ENCODE results near the gene IZUMO4.

IZUMO4 gene

DNA sequence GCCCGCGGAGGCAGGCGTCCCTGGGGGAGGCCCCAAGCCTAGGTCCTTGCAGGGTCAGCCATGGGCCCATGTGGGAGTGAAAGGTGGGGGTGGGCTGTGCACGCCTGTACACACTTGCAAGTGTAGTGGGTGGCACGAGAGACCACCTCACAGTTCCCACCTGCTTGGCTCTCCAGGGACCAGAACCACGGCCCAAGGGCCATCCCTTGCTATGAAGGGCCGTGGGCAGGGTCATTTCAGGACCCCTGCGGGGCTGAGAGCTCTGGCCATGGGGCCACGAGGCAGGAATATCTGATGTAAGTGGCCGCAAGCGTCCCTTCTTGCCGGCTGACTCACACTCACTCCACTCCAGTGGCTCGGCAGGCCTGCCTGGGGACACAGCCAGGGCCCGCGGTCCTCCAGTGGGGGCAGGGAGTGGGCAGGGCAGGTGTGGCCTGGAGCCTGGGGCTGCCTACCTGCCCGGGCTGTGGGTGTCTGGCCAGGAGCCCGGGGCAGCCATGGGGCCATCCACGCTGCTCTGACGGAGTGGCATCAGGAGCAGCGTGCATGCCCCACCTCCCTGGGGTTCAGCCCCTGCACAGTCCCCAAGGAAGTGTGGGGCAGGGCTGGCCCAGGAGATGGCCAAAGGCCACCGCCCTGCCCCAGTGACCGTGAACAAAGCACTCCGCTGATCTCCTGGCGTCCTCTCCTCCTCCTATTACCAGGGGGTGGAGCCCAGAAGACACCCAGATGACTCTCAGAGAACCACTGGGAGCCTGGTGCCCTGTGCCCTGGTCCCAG, 37.1 kb upstream of the IZUMO4 start:
- DNase-seq, result peak; percentile 83

DNA sequence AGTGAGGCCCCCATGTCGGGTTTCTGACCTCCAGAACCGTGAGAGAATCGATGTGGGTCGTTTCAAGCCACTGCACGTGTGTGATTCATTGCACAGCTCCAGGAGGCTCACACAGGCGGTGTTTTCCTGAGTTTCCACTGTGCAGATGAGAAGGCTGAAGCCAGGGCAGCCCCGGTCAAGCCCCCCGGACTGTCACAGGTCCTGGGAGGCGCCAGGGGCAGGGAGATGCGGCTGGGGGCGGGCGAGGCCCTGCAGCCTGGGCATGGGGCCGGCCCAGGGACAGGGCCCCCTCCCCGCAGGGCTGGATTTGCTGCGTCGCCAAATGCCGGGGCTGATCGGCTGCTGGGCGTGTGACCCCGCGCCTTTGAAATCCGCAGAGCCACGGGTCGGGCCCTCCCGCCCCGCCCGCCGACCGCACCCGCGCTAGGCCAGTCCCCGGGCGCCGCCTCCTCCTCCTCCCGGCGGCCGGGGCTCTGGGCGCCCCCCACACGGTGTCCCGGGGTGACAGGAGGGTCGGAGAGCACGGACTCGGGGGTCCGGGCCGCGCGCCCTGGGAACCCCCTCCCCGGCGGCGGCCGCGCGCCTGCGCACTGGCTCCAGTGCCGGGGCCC, 35.7 kb upstream of the IZUMO4 start:
- DNase-seq, result peak; percentile 86

DNA sequence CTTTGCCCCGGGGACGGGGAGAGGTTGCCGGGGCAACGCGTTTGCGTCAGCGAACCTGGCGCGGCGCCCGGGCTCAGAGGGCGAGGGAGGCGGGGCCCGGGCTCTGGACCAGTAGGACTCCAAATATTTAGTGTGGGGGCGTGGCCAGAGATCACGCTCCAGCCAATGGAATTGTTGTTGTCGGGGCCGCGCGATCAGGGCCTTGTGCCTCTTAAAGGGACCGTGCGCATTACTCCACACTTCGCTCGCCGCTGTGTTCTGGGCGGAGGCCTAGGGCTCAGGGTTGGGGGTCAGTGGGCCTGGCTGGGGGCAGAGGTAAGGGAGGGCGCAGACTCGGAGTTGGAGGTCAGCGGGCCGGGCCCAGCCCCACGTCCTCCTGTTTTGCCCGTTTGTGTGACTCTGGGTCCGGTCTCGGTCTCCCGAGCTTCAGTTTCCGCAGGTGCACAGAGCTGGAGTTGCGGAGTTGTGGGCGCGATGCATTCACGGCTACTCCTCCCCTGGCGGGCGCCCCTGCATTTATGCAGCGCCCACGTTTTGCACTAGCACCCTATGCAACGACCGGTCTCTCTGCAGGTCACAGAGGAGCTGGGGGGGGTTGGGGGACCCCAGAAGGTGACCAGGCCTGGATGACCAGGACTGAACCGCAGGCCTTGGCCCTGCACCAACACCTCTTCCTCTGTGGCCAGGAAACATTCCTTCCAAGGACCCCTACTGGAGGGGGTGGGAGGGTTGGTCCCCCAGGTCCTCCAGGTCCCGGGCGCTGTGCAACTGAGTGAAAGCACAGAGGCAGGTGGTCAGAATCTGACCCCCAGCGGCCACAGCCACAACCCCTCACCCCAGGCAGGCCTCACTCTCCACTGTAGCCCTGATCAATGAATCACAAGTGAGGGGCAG, 35.0 kb upstream of the IZUMO4 start:
- DNase-seq, result peak; percentile 98

DNA sequence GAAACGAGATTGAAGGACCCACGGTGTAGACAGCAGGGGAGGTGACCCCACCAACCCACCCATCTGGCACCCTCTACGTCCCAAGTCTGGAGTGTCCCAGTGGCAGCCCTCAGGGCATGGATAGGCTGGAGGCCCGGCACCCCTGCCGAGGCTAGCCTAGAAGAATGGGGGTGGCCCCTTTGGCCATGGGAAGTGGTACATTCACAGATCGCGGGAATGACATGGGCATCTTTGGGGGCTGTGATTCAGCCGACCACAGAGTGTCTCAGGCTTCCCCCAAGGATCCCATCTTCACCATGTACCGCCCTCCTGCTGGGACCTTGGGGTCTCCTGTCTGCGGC, 34.4 kb upstream of the IZUMO4 start:
- DNase-seq, result no peak

DNA sequence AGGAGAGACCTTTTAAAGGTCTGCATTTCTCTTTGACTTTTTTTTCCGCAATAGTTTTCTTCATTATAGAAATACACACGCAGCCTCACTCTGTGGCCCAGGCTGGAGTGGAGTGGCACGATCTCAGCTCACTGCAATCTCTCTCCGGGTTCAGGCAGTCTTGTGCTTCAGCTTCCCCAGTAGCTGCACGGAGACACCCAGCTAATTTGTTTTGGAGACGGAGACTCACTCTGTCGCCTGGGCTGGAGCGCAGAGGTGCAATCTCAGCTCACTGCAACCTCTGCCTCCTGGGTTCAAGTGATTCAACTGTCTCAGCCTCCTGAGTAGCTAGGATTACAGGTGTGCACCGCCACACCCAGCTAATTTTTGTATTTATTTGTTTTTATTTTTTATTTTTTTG, 33.9 kb upstream of the IZUMO4 start:
- DNase-seq, result no peak

DNA sequence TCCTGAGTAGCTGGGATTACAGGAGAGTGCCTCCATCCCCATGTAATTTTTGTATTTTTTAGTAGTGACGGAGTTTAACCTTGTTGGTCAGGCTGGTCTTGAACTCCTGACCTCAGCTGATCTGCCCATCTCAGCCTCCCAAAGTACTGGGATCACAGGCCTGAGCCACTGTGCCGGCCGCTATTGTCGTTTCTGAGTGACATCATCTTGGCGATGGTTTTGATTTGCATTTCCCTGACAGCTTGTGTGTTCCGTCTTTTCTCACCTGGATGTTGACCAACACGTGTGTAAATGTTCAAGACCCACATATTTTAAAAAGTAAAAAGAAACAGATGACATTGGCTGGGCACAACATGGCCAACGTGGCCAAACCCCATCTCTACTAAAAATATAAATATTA, 32.9 kb upstream of the IZUMO4 start:
- no peak for DNase-seq

DNA sequence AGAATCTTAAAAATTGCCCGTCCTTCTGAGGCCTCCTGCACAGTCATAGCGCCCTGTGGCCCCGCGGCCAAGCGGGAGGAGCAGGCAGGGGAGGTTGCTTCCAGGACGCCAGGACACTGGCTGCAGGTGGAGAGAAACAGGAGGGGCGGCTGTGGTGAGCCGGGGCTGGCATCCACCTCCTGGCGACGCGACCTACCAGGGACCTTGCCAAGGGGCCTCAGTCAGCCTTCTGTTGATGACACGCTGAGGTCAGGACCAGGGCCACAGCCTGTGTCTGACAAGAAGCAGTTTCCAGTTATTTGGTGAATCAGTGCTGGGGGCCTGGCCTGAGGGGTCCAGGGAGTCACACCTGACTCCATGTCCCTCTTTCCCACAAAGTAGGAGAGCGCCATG, 32.3 kb upstream of the IZUMO4 start:
- no peak for DNase-seq

DNA sequence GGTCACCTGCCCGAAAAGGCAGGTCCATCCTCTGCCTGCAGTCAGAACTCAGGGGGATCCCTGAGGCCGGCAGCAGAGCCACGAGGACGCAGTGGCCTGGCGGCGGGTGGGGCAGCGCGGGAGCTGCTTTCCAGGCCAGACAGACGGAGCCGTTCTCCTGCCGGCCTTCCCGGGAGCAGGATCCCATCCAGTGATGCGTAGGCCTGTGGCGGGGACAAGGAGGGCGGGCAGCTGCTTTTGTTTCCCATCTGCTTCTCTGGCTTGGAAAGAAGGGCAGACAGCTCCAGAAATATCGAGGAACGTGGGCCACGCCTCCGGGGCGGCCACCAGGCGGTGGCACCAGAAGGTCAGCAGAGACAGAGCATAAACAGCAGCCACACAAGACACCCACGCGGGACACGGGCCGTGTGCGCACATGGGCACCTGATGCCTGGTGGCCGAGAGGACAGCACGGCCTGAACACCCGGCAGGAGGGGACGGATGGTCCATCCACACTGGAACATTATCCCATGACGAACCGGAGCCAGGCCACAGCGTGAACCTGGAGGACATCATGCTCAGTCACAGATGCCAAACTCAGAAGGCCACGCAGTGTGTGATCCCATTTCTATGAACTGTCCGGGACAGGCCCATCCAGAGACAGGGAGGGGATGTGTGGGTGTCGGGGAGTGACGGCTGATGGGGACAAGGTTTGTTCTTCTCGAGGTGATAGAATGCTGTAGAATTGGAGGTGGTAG, 31.8 kb upstream of the IZUMO4 start:
- no peak for DNase-seq

DNA sequence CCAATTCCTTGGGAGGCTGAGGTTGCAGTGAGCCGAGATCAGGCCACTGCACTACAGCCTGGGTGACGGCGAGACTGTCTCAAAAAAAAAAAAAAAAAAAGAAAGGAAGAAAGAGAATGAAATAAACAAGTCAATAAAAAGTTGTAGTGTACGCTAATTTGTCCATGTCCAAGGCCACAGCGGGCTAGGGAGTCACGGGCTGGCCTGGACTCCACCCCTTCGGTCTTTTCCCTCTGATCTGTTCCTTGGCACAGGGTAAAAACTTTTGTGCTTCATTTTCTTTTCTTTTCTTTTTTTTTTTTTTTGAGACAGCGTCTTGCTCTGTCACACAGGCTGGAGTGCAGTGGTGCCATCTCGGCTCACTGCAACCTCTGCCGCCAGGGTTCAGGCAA, 26.3 kb upstream of the IZUMO4 start:
- no peak for DNase-seq

DNA sequence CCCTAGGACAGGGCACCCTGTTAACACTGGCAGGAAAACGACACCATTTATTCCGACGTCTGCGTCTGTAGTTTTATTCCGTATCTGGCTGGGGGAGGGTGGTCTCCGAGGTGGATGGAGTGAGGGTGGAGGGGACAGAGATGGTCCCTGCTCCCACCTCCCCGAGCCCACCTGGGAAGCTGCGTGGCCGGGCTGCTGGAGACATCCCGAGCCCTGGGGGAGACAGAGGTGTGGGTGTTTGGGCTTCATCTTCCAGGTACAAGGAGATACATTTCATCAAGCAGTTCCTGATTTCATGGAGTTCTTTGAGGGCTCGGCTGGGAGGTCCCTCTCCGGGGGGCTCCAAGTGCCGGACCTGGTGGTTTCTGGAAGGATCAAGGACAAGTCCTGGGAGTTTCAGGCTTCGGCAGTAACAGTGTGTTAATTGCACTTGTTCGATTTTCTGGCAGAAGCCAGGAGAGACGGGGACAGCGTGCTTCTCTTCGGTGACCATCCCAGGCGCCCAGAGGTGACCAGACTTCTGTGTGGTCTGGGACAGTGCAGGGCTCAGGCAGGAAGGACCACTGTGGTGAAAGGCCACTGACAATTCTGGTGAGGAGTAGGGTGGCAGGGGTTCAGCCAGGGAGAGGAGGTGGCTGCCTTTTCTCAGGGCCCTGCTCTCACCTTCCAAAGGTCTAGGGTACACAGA, 25.6 kb upstream of the IZUMO4 start:
- DNase-seq, result no peak

DNA sequence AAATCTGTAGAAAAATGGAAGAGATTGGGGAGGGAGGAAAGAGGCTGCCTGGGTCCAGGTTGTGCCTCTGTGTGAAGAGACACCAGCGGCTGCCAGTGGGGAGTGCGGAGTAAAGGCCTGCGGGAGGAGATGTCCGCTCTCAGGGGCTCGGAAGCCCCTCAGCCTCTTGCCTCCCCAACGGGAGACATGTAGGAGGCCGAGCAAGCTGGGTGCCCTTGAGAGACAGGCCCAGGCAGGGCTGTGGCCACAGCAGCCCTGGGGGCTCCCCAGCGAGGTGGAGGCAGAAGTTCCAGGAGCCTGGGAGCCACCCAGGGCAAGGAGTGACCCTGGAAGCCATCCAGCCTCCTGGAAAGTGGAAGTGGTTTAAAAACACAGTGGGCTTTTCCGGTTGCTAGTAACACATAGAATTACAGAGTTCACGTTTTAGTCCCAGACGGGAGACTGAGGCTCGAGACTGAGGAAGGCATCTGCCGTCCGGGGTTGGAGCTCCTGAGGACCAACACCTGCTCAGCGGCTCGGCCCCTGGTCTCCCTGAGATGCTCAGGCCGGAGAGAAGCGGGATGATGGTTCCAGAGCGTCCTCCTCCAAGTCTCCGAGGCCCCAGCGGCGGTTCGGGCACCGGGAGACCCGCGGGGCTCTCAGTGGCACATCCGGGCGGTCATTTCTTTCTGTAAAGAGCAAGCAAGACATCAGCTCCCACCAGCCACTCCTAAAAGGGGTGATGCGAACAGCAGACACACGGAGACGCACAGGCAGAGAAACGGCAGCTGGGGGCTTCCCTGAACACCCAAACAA, 23.8 kb upstream of the IZUMO4 start:
- DNase-seq, result no peak

DNA sequence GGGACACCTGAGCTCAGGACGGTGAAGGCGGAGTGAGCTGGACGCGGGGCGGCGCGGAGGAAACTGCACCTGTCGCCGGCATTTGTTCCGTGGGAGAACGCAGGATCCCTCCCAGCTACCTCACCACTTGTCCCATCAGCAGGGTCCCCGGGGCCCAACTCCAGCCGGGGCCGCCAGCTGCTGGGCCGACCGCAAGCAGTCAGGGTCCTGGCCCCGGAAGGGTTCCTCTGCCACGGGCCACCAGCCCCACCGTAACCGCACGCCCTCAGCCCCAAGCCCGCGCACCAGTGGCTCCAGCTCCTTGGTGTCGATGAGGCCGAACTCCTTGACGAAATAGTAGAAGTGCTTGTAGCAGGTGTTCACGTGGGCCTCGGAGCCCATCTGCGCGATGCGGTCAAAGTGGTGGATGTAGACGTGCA, 20.2 kb upstream of the IZUMO4 start:
- DNase-seq, result no peak

DNA sequence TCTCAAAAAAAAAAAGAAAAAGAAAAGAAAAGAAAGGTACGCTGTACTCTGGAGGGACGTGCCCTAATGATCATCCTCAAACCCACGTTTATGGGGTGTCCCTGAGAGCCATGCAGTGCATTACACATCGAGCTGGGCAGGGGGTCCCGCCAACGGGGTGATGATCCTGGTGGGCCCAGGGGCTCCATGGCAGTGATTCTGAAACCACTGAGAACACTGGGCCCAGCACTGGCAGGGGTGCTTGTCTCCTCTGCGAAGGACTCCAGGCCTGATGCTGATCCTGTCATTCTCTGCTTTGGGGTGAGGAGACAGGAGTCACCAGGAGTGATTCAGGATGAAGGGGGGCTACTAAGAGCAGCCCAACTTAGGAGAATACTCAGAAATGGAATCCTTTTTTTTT, 19.3 kb upstream of the IZUMO4 start:
- DNase-seq, result no peak

DNA sequence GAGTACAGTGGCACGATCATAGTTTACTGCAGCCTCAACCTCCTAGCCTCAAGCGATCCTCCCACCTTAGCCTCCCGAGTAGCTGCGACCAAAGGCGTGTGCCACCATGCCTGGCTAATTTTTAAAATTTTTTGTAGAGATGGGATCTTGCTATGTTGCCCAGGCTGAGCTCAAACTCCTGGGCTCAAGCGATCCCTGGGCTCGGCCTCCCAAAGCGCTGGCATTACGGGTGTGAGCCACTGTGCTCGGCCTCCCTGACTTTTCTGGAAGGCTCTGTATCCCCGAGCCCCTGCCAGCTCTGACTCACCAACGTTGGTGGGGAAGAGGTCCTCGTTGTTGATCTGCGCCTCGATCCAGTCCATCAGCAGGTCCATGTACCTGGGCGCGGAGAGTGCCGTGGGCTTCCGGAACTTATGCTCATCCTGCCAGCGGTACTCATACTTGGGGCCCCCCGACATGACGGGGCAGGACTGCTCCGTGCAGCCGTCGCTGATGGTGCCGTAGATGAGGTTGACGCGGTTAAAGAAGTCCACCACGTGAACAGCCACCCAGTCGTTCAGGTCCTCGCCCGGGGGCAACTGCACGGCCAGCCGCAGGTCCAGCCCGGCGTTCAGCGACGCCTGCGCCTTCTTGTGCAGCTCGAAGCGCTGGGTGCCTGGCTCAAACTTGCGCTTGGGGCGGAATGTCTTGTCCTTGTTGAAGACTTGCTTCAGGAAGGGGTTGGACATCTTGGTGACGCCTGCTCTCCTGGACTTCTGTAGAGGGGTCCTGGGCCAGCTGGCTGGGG, 18.7 kb upstream of the IZUMO4 start:
- DNase-seq, result no peak

DNA sequence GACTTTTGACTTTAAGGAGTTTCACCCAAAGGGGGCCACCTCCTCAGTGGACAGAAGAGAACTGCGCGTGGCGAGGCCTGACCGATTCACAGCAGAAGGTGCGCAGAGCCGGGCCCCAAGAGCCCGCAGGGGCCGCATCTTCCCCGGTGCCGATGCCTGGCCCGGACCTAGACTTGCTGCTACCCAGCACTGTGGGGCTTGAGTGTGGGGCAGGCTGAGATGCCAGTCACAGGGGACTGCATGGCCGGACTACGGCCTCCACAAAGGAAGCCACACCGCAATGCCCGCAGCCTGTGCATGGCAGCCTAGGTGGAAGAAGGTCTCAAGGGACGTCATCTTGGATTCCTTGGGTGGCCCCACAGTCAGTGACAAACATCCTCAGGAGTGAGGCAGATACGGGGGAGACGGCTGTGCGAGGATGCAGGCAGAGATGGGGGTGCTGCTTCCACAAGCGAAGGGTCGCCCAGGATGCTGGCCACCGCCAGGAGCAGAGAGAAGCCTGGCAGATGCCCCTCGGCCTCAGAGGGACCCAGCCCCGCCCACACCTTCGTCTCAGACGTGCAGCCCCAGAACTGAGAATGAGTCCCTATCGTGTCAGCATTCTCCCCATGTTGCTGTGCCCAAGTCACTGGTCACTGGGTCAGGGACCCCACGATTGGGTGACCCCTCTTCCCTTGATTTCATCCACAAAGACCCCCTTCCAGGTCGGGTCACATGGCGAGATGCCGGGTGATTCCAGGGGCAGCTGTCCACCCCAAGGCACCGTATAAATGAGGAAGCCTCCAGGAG, 17.4 kb upstream of the IZUMO4 start:
- no peak for DNase-seq

DNA sequence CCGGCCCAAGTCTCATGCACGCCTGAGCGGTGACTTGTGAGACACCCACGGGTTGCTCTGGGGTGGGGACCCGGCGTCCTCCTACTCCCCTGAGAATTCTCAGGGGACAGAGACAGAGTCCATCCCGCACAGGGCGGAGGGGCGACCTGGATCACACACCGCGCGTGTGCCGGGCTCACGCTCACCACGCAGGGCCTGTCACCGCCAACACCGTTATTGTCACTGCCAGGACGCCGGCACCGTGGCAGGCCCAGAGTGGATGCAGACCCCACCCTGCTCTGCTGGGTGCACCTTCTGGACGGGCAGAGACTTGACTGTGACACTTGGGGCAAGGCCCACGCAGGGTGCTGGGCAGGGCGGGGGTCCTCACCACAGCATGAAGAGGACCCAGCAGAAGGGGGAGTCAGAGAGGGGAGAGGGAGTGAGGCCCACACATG, 16.8 kb upstream of the IZUMO4 start:
- no peak for DNase-seq

DNA sequence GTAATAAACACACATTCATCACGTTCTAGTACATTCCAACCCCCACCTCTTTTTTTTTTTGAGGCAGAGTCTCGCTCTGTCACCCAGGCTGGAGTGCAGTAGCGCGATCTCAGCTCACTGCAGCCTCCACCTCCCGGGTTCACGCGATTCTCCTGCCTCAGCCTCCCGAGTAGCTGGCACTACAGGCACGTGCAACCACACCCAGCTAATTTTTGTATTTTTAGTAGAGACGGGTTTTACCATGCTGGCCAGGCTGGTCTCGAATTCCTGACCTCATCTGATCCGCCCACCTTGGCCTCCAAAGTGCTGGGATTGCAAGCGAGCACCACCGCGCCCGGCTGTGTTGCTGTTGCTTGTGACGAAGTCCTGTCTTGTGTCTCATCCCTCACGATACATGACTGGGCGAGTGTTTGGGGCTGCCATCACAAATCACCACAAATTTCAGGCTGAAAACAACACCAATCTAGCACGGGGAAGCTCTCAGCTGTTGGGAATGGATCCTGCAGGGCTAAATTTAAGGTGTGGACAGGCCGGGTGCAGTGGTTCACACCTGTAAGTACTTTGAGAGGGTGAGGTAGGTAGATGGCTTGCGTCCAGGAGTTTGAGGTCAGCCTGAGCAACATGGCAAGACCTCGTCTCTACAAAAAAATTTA, 16.3 kb upstream of the IZUMO4 start:
- DNase-seq, result no peak

DNA sequence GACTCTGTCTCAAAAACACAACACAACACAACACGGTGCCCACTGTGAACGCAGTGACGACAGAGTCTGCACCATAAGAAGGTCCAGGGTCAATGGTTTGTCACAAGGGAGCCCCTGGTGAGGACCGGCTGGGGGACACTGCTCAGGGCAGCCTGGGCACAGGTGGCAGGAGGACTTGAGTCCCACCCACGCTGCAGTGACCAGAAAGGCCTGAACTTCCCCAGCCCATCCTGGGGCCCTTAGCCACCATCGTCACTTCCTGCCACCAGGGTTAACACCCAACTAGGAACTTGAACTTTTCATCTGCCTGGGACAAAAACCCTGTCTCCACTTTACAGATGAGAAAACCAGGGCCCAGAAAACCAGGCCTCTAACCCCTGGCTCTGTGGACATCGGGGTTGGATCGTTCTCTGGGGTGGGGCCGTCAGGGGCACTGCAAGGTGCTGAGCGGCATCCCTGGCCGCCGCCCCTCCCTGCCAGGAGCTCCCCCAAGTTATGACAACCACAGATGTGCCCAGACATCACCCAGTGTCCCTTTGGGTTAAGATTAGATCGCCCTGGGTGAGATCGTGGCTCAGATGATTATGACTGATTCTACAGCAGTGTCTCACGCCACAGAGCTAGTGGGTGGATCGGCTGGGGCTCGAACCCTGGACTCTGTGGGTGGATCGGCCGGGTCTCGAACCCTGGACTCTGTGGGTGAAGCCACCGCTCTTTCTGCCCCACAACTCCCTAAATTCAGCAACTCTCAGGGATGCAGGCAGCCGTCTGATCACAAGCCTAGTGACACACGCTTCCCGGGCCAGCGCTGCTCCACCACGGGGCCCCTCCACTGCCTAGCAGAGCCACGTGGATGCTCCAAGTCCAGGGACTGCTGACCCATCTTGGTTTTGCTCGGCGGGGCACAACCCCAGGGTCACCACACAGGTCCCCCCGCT, 14.6 kb upstream of the IZUMO4 start:
- no peak for DNase-seq

Data from OCI-M1 (cell line).